ENCODE results near the gene TMEM250. TPM values are rescaled to one million over a fixed set of nuclear protein-coding genes. Genes with fewer than 3 reads are reported as not detected.
A peak's percentile ranks its signal among the peaks of the same experiment; 100 is the strongest.

Gene TMEM250
- total and polyA plus RNA-seq, 8 donors = 10.7 to 42.1 (median 16.4) TPM

GRCh38 chr9:136092353-136092650 lies 26.4 kb downstream of the TMEM250 start:
- Histone ChIP-seq H3K4me1 (peaks cover 21 to 82% of the 10 kb centered on the region in 2 donors), H3K36me3 (peaks cover 0 to 9% of the 10 kb centered on the region in 2 donors), H3K9me3 (no peaks in the 10 kb centered on the region), H3K27ac (no peak overlapping the region), H3K4me3 (no peak overlapping the region), H3K27me3 (no peaks in the 10 kb centered on the region)
- DNase-seq (no peak), ATAC-seq (no peak)
- intact Hi-C loops (cut with DNase I) = no loop called here
- TF ChIP-seq CTCF (IDR thresholded peaks at IDR 0.05) = no peak

- DNase-seq = peak in 1 of 4 donors; percentile 71
- Histone ChIP-seq H3K27ac (peak overlapping the region in 1 of 2 donors; percentile 38), H3K4me3 (no peak overlapping the region), H3K4me1 (peaks cover 21 to 88% of the 10 kb centered on the region in 2 donors), H3K36me3 (peaks cover 0 to 9% of the 10 kb centered on the region in 2 donors), H3K9me3 (no peaks in the 10 kb centered on the region), H3K27me3 (no peaks in the 10 kb centered on the region)
- ATAC-seq = no peak
- TF ChIP-seq CTCF (IDR thresholded peaks at IDR 0.05) = no peak
- intact Hi-C loops (cut with DNase I) = no loop called here
Observed at GRCh38 chr9:136091582-136092352, 26.9 kb downstream of the TMEM250 start.

- no peaks in the 10 kb centered on the region for H3K27me3 ChIP-seq
- ATAC-seq (no peak), DNase-seq (peak in 1 of 4 donors; percentile 74)
- H3K27ac ChIP-seq = peak overlapping the region in 1 of 2 donors; percentile 38
- peaks cover 0 to 9% of the 10 kb centered on the region in 2 donors for H3K36me3 ChIP-seq
- intact Hi-C loops (cut with DNase I) = no loop called here
- no peak overlapping the region for H3K4me3 ChIP-seq
- TF ChIP-seq CTCF (IDR thresholded peaks at IDR 0.05) = no peak
- H3K9me3 ChIP-seq = no peaks in the 10 kb centered on the region
- H3K4me1 ChIP-seq = peaks cover 20 to 88% of the 10 kb centered on the region in 2 donors
Observed at GRCh38 chr9:136090768-136091581, 27.7 kb downstream of the TMEM250 start.

GRCh38 chr9:136090056-136090735 lies 28.5 kb downstream of the TMEM250 start:
- Histone ChIP-seq H3K27me3 (no peaks in the 10 kb centered on the region), H3K9me3 (no peaks in the 10 kb centered on the region), H3K4me3 (no peak overlapping the region), H3K4me1 (peaks cover 18 to 92% of the 10 kb centered on the region in 2 donors), H3K36me3 (peaks cover 0 to 14% of the 10 kb centered on the region in 2 donors), H3K27ac (peak overlapping the region in 1 of 2 donors; percentile 38)
- TF ChIP-seq CTCF (IDR thresholded peaks at IDR 0.05) = no peak
- intact Hi-C loops (cut with DNase I) = no loop called here
- DNase-seq = peak in 1 of 4 donors; percentile 52
- no peak for ATAC-seq

GRCh38 chr9:136089697-136090045 lies 29.0 kb downstream of the TMEM250 start:
- peaks cover 18 to 97% of the 10 kb centered on the region in 2 donors for H3K4me1 ChIP-seq
- H3K27me3 ChIP-seq = no peaks in the 10 kb centered on the region
- H3K4me3 ChIP-seq = no peak overlapping the region
- ATAC-seq (no peak), DNase-seq (no peak)
- intact Hi-C loops (cut with DNase I) = no loop called here
- H3K9me3 ChIP-seq = no peaks in the 10 kb centered on the region
- no peak for TF ChIP-seq CTCF (IDR thresholded peaks at IDR 0.05)
- H3K36me3 ChIP-seq = peaks cover 0 to 14% of the 10 kb centered on the region in 2 donors
- no peak overlapping the region for H3K27ac ChIP-seq

Measured in left lung (tissue), 10 donors.